GM18502 (cell line): Measurements from ENCODE around the gene BDP1.
"Not testable (repeated sequence)": the region's sequence is repeated elsewhere in the genome, so short reads cannot be mapped to it uniquely, and the experiment has no call there.

Source experiments
- ATAC-seq: cut with Tn5 transposase; IDR thresholded peaks from one replicate; pipeline ENCODE4 v1.9.1; 2021; ENCODE audit warnings: mild to moderate bottlenecking; ENCODE audit not compliant: unreplicated experiment, poor library complexity

BDP1 gene, protein sequence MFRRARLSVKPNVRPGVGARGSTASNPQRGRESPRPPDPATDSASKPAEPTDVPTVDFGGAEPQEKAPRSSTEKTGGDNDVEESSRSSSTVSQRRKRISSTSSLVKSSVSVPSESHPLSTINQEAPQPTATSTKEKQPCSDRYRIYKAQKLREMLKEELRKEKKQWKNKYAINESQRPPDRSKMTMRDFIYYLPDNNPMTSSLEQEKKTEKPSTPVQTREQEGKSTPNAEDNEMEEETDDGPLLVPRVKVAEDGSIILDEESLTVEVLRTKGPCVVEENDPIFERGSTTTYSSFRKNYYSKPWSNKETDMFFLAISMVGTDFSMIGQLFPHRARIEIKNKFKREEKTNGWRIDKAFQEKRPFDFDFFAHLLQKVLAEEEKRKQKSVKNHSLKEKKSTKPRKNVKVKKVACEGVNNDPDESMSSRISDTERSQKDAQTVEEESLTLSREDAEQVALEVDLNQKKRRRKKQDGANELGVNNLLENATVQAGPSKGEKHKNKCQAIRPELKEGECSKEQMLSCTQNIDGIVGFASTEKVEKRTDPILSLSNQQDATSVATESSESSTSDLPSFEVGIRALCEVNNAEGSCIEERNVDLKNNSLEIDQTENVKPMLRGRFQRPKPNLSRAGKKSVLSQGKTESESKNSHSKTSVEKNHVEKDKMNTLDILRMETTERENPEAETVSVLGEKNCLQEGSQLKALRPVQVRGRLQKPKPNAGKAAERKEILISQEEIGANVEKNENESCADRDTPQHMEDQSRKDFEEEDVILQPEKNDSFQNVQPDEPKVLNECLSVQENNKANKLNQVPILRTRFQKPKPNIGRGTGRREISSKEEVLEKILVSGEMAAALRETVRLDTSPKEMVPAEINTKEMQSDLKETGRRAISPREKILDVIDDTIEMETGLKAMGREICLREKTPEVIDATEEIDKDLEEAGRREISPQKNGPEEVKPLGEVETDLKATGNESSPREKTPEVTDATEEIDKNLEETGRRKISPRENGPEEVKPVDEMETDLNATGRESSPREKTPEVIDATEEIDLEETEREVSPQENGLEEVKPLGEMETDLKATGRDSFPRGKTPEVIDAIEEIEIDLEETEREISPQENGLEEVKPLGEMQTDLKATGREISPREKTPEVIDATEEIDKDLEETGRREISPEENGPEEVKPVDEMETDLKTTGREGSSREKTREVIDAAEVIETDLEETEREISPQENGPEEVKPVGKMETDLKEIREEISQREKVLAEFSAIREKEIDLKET (N-terminal part only)

DNA sequence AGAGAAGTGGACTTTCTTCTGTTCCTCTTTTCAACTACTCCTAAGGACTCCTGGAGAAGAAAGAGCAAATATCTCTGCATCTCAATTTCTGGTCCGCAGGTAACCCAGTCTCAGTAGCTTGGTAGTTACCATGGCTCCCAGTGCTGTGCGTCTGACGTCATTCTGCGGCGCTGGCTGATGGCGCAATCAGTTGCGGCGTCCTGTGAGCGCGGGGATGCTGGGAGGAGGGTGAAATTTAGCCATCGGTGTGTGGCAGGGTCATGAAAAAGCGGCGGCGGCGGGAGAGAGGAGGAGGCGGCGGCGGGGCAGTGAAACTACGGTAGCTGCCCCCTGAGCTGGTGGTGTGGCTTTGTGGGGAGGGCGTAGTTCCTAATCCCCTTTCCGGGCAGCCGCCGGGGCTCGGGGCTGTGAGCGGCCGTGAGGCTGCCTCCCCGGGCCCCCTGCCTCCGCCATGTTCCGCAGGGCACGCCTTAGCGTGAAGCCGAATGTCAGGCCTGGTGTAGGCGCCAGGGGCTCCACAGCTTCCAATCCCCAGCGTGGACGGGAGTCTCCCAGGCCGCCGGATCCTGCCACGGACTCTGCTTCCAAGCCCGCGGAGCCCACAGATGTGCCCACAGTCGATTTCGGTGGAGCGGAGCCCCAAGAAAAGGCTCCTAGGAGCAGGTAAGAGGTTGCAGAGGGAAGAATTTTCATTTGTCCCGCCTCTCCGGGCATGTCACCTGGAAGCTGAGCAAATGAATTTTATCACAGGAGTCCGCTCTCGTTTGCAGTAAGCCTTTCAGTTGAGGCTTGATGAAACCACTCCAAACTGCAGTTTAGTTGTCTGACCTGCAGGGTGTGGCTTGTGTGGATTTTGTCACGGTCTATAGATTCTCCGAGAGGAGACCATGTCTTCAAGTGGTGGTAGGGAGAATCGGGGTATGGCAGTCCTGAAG, at the start of gene BDP1:
TSS of gene BDP1 (plus strand) at position 225 of the 935 bp plus-strand sequence. CDS start at position 452, 227 bp downstream.
- ATAC-seq: peak; percentile 93

DNA sequence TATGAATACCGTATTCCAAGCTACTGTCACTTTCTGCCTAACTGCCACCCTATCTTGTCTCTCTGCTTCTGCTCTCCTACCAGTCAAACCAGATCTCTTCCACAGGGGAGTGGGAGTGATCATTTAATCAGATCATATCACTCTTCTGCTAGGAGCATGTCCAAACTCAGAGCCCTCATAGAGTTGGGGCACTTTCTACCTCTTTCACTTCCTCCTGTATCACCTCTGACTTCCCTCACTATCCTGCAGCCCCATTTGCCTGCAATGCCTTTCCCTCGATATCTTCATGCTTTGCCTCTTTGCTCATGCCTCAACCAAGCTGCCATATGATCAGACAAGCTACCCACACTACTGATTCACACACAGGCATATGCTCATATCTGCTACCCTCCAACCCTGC, 45.4 kb upstream of the BDP1 start:
- not testable (repeated sequence) for ATAC-seq

DNA sequence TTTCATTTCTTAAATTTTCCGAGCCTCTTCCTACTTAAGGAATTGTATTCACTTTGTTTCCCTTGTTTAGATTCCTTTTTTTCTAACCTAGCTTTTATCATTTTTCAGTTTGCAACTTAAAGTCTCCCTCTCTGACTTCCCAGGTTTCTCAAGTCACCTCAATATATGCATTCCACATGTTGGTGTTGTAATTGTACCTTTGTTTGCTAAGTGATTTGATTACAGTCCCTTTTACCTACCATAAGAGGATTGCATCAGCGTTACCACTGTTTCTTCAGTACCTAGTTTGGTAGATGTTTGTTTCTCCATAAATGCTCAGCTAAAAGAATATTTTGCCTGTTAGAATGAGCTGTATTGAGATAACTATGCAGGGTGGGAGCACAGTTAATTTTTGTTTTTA, 39.8 kb upstream of the BDP1 start:
- not testable (repeated sequence) for ATAC-seq

DNA sequence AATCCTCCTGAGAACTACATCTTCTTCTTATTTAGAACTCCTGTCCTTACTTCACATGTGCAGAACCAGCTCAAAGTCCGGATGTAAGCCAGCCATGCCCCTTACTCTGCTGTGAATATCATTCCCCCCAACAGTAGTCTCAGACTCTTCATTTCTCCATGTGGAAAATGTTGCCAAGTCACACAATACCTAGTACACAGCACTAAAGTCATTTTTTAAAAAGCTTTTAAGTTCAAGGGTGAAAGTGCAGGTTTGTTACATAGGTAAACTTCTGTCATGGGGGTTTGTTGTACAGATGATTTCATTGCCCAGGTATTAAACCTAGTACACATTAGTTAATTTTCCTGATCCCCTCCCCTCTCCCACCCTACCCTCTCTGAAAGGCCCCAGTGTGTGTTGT, 37.4 kb upstream of the BDP1 start:
- ATAC-seq: not testable (repeated sequence)

DNA sequence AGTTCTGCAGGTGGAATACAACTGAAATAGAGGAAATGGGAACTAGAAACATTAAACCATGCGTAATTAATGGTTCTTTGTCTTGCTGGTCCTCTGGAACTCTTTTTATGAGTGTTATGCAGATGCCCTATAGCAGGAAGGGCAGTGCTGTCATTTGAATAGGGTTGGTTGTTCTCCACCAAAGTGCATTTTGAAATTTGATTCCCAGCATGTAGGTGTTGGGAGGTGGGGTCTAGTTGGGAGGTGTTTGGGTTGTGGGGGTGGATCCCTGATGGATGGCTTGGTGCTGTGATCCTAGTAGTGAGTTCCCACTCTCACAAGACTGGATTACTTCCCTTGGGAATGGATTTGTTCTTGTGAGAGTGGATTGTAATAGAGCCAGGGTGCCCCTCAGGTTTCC, 34.2 kb upstream of the BDP1 start:
- not testable (repeated sequence) for ATAC-seq

DNA sequence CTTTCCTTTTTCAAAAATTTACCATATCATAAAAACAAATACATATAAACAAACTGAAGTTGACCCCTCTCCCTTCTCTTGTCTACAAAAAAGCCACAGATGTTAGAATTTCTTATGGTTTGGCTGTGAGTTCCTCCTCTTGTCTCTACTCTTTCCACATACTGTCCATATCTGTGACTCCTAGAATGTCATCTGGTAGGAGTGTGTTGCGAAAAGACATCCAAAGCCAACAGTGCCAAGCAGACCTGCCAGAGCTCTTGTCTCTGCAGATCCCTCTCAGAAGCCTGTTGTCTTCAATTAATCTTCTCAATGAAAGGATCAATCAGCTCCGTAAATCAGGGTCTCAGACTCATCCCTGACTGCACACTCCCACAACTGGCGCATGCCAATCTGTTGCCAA, 31.6 kb upstream of the BDP1 start:
- not testable (repeated sequence) for ATAC-seq

DNA sequence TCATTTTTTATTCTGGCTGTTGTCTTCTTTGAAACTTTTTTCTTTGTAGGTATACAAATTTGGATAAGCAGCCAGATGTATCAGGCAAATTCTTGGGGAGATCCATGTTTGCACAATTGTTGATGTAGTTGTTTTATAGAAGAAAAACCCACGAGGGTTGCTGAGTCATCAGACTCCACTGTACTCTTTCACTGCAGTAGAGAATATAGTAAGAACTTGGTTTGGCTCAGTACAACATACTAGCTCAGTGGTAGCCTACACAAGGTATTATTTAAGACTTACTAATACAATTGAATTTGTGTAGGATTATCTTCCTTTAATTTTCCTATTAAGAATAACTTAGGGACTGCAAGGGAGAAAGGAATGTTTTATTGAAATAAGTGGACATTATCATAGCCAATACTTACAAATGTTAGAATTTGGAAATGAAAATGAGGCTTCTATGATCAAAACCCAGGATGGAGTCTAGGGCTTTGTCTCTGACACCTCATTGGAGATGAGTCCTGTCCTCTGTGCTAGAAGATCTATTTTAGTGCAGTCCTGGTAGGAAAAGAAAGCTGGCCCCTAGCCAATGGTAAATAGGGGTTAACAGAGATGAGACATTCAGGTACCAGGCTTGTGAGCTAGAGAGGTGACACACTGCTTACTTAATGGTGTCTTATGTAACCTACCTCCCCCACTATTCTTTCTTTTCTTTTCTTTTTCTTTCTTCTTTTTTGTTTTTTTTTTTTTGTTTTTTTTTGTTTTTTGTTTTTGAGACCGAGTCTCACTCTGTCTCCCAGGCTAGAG, 28.6 kb upstream of the BDP1 start:
- ATAC-seq: not testable (repeated sequence)

DNA sequence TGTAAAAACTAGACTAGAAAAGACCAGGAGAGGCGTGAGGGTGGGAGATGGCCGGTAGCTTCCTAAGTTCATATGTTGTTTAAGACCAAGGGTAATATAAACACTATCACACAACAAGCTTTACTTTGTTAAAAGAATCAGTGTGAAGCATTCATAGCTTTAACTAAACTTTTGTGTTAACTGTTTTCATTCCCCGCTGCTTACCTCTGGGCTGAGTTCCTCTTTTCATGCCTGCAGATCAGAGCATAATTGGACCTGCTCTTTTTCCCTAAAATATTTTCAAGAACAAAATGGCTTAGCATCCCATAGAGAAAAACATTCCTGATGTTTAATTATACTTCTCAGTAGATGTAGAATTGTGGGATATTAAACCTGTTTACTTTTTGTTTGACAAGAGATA, 23.0 kb upstream of the BDP1 start:
- not testable (repeated sequence) for ATAC-seq

DNA sequence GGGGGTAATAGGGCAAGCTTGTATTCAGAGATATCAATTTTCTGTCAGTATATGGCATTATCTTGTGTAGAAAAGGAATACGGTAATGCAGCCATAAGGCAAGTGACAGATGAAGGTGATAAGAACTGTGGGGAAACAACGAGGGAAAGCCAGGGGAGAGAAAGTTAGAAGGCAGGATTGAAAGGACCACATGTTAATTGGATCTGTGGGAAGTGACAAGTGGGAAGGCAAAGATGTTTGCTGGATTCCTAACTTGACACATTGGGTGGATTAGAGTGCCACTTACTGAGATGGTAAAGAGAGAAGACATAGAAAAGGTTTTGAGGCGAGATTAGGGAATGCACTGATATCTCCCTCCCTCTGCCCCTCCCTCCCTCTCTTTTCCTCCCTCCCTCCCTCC, 20.6 kb upstream of the BDP1 start:
- not testable (repeated sequence) for ATAC-seq

DNA sequence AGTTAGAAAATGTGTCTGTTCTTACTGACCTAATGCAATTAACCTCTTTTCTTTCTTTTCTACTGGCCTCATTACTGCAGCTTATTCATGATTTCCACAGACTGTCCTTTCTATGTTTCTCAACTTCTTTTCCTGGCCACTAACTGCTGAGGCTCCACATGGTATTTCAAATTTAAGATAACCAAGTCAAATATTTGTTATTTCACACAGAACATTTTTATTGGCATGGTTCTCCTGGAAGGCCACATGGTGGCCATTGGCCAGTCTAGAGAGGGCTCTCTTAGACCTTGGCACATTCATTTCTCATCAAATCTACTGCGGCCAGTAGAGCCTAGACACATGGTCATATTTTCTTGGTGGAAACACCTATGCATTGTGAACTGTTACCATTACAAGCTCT, 13.9 kb upstream of the BDP1 start:
- not testable (repeated sequence) for ATAC-seq

DNA sequence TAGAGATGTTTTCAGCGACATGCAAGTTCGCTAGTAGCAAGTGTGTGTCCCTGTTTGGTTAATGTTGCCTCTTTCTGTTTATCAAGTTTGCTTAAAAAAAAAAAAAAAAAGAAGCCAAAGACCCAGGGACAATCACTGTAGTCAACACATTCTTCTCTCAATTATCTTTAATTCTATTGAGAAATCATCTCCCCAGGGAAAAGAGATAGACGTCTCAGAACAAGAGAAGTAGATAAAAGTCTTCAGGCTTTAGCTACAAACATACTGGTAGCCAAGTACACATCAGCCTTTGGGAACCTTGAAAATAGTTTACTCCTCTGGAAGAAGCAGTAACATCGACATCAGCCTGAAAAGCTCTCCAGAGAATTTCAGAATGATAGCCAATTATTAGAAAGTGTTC, 11.6 kb upstream of the BDP1 start:
- ATAC-seq: not testable (repeated sequence)

DNA sequence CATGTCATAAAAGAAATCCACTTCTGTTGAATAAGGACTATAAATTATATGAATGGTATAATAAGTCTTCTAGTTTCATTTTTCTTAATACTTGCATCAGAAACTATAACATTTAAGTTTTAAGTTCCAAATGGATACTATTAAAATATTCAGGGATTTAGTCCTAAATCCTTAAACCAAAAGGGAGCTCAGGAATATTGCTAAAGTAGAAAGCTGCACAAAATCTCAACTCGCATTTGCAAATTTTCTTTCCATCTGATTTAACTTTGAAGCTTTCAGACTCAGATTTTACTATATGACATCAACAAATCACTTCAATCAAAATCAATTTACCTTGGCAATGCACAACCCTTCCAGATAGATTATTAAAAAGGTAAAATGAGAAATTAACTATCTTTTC, 10.4 kb upstream of the BDP1 start:
- ATAC-seq: not testable (repeated sequence)

DNA sequence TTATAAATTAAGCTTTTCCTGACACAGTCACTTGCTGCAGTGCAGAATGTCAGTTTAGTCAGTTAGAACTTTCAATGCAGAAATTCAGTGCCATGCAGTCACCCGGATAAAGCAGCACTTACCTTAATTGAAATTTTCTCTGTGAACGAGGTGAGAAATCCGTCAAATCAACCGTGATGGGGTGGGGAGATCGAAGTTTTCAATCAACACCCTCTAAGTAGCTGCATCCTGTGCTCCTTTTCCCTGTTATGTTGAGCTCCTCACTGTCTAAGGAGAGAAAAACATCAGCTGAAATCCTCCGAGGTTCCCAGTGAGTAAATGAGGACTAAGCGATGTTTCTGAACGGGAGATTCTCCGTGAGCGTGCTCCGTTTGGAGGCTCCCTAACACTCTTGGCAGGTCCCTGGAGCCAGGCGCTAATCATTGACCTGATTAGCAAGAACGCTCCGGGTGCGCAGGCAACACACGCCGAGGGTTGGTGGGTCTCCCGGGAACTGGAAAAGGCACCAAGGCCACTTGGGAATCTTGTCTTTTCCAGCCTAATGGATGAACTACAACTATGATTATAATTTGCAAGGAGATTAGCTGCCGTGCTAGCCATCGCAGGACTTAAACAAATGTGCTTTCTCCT, 9.8 kb upstream of the BDP1 start:
- not testable (repeated sequence) for ATAC-seq

DNA sequence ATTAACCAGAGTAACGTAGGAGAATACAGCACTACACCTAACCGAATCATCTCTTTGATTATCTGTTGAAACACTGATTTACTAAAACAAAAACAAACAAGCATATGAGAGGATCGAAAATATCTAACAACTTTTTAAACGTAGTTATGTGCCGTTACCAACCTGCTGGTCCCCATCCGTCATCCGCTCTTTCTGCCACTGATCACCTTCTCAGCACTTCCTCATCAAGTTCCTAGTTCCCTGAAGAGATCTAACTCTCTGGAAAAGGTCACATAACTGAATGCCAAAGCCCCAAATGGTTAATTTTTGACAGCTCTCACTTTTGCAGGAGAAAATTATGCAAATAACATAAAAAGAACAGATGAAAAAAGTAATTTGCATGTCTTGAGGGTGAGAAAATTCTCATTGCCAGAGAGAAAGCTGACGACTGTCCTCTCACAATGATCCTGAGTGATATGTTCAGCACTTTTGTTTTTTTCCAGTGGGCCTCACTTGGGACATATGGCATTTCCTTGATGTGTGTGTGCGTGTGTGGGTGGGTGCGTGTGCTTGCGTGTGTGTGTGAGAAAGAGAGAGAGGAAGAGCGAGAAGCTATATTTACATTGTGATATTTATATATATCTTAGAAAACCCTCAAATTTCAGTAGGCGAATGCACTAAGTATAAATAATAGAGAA, 8.8 kb upstream of the BDP1 start:
- peak; percentile 4 for ATAC-seq

DNA sequence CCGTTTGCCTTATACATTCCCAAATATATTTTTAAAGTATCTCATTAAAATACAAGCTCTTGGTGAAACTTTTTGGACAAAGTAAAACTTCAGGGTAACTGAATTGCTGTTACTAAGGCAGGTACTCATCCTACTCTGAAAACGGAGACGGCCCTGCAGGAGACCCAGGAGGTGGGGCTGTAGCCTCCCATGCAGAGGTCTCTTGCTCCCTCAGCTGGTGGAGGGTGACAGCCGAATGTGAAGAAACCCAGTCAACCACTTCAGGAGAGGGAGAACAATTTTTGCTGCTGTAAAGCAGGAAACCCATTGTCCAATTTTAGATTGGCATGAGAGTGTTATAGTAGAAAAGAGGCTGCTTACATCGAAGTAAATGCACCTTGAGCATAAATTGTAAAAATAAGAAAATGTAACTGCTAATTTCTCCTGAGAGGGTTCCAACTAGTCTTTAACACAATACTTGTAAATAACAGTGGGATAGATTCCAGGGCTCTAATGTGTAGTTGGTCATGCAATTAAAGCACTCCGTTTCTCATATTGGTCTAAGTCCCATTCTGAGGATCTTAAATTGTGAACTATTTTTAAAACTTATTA, 8.1 kb upstream of the BDP1 start:
- peak; percentile 96 for ATAC-seq

DNA sequence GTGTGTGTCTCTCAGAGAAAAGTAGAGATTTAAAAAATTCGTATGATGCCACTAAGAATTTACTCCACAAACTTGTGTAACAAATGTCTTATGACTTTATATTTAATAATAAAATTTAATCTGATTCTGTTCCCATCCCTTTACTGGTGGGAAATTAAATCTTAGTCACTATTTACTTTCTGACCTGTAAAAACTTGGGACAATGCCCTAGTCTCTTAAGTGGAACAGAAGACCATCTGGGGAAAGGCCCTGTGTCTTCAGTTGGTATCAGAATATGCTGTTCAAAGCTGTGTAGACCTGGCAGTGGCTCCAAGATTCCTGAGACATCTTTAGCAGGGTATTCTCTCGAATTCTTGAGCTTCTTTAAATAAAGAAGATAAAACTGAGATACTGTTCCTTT, 2.6 kb upstream of the BDP1 start:
- ATAC-seq: no peak

DNA sequence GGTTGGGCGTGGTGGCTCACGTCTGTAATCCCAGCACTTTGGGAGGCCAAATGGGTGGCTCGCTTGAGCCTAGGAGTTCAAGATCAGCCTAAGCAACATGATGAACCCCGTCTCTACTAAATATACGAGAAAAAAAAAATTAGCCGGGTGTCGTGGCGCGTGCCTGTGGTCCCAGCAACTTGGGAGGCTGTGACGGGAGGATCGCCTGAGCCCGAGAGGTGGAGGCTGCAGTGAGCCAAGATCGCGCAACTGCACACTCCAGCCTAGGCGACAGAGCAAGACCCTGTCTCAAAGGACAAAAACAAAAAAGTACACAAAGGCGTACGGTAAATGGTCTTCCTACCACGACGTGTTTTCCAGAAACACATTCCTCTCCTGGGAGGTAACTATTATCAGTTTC, 538 bp upstream of the BDP1 start:
- ATAC-seq: no peak
